ENCODE results near the gene PTPRU.

PTPRU gene

DNA sequence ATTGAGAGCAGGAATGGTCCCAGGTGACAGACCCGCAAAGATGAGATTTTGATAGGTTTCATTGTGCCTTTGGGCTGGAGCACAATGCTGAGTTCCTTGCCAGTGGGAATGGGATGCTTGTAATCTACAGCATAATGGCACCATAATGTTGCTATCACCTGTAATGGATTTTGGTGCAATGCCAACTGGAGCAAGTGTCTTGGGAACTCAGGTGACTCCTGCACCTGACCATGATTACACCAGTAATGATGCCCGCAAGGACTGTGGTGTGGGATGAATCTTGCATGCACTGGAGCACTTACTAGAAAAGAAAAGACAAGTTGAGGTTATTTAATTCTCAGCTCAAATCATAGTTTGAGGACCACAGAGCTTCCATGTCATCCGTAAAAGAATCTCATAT, 96.7 kb downstream of the PTPRU start:
- DNase-seq (ENCODE audit: low read depth): no peak

DNA sequence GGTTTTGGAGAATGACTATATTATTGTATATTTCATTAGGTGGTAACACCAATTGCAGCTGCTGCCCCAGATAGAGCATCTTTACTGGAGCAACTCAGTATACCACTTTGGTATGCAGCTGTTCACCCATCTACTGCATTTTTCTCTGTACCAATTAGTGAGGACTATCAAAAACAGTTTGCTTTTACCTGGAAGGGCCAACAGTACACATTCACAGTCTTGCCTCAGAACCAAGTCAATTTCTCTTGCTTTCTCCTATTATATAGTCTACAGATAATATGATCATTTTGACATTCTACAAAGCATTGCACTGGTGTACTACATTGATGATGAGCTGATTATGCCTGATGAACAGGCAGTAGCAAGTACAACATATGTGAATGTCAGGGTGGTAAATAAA, 99.3 kb downstream of the PTPRU start:
- no peak for DNase-seq (ENCODE audit: low read depth)

DNA sequence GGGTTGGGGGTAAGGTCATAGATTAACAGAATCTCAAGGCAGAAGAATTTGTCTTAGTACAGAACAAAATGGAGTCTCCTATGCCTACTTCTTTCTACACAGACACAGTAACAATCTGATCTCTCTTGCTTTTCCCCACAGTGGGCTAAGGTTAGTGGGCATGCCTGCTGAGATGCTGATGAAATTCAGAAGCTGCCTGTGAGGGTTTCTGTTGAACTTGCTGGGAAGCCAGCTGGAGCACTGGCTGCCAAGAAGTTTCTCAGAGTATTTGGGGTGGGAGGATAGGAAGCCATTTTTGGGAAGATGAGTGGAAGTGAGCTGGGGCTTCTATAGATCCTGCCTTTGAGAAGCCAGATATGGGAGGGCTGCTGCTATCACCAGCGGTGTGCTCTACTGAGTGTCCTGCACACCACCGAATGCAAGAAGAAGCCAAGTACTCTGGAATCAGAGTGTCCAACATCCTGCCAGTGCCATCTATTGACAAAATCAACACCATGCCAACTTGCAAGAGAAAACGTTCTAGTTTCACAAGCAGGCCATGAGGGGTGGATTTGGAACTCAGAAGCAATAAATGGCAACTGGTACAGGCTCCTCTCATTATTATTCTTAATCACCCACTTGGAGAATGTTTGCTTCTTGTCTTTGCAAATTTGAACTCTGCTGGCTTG, 102.7 kb downstream of the PTPRU start:
- no peak for DNase-seq (ENCODE audit: low read depth)

DNA sequence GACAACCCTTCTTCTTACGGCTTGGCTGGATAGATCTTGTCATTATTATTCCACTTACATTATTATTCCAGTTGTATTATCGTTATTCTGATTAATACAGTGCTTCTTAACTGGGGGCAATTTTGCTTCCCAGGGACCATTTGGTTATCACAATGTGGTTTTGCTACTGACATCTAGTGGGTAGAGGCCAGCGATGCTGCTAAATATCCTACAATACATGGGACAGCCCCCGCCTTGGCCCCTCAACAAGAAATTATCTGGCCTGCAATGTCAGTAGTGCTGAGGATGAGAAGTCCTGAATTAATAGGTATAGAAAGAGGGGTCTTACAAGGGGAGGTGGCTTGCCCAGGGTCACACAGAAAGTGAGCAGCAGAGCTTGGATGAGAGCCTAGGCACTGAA, 105.6 kb downstream of the PTPRU start:
- no peak for DNase-seq (ENCODE audit: low read depth)

DNA sequence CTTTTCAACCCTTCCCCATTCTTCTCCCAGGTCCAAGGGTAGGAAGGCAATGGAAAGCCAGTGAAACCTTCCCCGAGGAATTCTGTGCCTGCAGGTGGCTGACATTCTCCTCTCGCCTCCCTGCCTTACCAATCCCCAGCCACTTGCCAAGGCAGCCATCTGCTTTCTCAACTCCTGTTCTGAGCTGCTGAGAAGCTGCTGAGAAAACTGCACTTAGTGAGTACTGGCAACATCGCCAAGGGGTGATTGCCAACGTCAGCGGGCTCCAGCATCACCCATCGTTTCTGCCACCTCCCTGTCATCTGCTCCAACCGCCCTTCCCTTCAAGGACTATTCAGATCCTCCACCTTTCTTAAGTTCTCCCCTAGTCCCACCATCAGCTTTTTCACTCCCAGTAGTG, 106.0 kb downstream of the PTPRU start:
- DNase-seq (ENCODE audit: low read depth): no peak

DNA sequence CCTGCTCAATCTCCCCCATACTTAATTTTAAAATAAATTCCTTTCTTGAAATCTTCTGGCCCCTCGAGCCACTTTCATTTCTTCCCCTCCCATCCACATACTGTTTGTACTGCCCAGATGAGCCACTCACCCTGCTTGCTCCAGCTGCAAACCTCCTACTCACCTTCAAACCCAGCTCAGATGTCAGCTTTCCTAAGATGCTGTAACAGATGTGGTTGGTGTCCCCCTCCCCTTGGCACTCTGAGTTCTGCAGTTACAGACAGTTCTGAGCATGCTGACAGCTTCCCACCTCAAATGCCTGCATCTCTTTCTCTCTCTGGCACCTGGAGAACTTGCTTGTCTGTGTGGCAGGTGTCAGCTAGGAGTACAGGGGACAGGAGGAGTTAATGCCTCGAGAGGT, 106.7 kb downstream of the PTPRU start:
- DNase-seq (ENCODE audit: low read depth): no peak

DNA sequence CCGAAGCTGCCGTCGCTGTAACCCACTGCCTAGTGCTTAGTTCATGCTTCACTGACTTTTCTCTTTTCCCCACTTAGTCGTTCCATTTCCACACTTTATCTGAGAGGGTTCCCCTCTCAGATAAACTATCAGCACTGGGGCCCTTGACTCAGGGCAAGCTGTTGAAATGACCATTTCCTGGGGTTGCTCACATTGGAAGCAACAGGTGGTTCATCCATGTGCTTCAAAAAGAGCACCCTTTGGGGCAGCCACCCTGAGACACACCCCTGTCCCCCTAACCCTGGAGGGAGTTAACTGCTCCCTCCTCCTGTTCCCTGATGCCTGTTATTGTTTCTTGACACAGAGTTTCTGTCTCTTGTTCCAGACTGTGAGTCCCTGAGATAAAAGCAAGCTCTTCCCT, 107.2 kb downstream of the PTPRU start:
- DNase-seq (ENCODE audit: low read depth): no peak

DNA sequence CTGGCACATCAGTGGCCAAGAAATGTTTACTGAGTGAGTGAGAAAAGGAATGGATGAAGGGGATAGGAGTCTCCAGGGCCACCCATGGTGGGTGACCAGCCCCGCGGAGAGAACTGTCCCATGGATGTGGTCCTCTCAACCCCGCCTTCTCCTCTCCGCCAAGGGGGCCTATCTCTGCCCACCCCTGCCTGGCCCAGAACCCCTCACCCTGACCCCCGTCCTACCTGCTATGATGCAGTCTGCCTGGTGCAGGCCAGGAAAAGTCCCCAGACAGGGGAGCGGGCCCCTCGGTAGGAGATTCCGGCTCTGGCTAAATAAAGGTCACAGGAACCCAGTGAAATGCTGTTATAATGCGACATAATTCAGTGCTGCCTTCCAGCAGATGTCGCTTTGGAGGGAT, 107.6 kb downstream of the PTPRU start:
- DNase-seq (ENCODE audit: low read depth): no peak

DNA sequence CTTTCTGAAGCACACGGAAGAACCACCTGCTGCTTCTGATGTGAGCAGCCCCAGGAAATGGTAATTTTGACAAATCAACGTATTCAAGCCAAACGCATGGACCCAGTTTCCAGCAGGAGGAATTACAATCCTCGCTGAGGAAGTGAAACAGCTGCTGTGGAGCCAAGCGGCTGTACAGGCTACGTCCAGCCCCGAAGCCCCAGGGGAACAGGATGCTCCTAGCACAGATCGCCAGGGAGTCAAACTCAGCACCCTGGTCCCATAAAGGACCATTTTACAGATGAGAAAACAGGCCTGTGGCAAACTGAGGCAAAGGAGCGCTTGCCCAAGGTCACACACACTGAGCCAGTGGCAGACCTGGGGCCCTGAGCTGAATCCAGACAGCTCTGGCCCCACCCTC, 108.0 kb downstream of the PTPRU start:
- no peak for DNase-seq (ENCODE audit: low read depth)

DNA sequence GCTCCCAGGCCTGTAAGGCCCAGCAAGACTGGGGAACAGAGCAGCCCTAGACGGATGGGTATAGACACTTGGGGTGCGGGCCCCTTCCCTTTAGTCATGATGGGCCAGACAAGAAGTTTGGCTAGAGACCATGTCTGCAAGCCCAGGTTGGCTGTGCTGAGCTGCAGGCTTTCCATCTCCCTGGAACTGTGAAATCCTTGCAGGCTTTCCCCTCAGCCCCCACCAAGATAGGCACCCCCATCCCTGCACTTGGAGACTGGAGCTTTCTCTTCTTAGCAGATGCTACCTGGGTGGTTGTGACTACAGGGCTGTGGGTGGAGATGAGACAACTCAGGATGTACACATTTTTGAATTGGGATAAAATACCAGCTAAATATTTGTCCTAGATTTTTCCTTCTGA, 110.3 kb downstream of the PTPRU start:
- no peak for DNase-seq (ENCODE audit: low read depth)

DNA sequence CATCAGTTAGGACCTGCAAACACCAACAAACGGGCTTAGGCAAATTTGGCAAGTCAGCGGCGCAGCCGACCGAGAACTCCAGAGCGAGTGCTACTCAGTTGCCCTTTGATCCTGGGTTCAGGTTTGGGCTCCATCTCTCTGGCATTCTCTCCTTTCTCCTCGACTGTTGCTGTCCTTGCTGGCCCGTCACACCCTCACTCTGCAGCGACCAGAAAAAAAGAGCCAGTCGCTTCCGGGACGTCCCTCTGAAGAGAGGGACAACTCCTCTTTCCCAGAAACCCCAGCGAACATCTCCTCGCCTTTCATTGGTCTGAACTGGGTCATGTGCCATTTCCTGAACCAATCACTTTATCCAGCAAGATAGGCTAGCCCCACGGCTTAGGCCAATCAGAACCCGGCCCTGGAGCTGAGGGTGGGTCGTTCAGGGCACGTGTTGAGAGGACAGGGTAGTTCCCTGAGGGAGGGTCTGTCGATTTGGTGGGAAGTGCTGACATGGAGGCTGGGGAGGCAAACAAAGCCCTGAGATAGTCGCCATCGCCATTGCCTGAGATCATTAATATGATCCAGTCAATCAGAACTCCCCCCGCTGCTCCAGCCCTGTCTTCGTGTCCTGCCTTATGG, 113.7 kb downstream of the PTPRU start:
- no peak for DNase-seq (ENCODE audit: low read depth)

DNA sequence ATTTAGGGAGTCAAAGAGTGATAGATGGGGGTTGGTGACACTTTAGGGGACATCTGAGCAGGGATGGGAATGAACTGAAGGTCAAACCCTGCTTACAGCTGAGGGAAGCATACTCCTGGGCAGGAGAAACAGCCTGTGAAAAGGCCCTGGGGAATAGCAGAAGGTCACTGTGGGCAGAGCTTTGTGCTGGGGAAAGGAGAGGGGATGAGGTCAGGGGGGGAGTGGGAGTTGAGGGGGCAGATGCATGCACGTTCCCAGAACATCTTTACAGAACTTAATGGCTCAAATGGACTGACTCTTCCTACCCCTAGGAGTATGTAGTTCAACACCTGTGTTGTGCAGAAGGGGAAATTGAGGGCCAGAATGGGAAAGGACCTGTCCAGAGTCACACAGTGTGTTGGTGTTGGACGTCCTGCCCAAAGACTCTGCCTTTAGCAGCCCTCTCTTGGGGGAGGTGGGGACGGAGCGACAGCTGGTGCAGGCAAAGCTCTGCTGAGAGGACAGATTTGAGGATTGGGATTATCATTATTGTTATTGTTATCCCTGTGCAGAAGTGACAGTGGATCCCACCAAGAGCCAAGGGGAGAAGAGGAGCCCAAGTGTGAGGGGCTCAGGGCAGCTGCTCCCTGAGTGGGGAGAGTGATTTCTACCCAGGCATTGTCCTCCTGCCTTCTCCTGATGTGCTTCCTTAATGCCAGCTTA, 116.5 kb downstream of the PTPRU start:
- no peak for DNase-seq (ENCODE audit: low read depth)

DNA sequence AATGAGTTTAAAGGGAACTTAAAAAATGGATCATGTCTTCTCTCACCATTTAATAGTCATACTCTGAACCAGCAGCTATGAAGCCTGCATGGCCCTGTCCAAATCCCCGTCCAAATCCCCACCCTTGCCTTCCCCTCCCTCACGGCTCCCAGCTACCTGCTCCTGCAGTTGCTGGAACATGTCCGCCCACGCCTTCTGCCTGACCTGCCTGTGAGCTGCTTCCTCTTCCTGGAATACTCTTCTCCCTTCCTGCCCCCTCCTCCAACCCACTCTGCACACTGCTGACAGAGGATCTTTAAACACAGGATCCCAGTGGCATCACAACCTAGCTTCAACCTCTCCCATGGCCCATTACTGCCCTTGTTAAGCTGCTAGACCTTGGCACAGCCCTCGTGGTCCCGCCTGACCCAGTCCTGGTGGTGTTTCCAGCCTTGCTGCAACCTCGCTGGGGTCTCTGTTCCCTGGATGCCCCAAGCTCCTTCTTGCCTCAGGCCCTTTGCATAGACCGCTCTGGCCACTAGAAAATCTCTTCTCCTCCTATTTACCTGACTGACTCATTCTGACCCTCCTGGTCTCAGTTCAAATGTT, 118.3 kb downstream of the PTPRU start:
- DNase-seq (ENCODE audit: low read depth): no peak

DNA sequence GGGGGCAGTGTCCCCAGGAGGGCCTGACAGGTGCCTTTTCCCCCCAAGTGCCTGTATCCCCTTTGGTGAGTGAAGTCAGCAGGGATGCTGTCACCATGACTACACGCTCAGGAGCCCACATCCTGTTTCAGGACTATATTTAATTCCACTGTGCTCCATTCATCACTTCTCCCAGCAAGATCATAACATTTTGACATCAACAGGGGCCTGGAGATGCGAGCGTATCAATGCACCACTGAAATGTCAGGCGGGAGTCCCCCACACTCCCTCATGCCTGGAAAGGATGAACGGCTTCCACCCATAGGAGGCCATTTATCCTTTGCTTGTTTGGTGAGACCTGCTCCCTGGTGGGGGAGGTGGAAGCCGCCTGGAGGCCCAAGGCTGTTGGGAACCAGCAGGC, 119.1 kb downstream of the PTPRU start:
- no peak for DNase-seq (ENCODE audit: low read depth)

DNA sequence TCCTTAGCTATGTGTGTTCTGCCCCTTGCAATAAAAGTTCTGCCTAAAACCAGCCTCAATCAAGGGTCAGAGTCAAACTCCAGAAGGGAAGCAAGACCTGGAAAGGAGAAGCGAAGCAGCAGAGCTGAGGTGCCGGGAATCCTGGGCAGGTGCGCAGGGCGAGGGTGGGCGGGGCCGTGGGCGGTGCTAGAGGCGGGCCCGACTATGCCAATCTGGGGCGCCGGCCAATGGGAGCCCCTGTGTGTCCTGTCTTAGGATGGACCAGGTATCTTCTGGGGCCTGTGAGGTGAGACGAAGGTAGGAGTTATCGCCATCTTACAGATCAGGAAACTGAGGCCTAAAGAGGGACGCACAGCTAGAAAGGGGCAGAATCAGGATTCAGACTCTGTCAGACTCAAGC, 120.3 kb downstream of the PTPRU start:
- DNase-seq (ENCODE audit: low read depth): no peak

DNA sequence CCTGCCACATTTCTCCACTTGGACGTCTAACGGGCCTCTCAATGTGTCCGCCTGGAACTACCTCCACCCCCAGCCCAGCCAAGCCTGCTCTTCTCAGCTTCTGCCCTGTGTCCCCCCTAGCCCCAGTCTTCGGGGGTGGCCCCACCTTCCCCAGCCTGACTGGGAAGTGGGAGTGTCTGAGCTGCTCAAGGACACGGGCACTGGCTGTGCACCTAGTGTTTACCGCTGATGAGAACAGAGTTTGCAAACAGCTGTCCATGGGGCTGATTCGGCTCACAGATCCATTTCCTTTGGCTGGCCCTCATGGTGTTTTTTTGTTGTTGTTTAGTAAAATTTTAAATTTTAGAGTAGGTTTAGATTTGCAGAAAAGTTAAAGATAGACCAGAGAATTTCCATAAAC, 121.1 kb downstream of the PTPRU start:
- no peak for DNase-seq (ENCODE audit: low read depth)

DNA sequence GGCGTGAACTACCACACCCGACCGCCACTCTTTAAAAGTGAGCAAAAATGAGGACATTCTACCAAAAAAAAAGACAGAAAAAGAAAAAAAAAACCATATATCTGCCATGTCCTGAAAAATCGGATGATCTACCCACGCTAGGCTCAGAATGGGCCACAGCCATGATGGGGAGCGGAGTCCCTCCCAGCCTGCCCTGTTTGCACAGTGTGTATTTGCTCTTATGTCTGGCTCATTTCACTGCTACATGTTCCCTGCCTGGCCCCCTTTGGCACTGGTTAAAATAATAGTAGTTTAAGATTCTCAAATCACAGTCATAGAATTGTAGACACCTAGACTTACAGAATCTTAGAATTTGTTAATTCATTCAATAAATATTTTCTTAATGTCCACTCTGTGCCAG, 121.9 kb downstream of the PTPRU start:
- DNase-seq (ENCODE audit: low read depth): no peak

DNA sequence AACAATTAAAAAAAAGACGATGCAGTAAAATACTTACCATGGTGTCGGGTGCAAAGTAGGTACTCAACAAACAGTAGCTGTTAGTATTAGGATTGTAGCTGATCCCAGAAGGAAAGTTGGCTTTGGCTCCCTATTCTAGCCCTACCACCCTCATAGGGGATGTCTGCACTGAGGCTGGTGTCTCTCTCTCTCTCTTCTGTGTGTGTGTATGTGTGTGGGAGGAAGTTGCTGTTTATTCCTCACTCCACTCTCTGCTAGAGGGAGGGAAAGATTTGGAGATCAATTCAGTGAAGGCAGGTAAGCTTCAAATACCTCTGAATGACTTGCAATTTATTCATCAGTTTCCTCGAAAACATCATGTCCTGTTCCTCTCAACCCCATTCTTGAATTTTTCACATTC, 124.4 kb downstream of the PTPRU start:
- DNase-seq (ENCODE audit: low read depth): no peak

DNA sequence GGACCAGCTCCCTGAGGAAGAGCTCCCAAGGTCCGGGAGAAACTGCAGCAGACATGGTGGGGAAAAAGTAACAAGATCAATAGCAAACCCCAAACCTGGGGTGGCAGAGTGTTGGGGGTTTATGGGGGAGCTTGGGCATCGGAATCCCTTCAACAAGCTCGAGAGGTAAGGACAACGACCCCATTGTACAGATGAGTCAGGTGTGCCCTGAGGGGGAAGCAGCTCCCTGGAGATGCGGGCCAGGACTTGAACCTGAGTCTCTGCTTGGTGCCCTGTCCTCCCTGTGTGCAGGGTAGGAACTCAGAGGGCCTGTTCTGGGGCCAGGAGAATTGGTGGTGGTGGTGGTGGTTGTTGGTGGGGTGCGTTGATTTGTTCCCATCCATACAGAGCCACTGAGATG, 125.4 kb downstream of the PTPRU start:
- DNase-seq (ENCODE audit: low read depth): no peak

DNA sequence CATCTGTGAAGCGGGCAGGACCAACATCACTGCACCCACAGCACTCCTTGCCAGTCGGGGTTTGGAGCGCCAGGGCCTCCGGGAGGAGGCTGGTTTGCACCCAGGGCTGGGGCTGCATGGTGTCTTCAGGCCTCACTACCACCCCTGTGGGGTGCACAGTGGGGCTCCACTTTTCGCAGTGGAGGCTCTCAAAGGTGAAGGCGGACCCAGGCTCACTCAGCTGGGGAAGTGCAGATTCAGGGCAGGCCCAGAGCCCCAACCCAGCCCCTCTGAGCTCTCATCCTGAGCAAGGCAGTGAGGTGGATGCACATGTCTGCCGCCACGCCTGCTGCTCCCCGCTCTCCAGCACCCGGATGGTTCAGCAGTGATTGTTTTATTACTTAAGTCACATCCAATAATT, 125.8 kb downstream of the PTPRU start:
- no peak for DNase-seq (ENCODE audit: low read depth)

DNA sequence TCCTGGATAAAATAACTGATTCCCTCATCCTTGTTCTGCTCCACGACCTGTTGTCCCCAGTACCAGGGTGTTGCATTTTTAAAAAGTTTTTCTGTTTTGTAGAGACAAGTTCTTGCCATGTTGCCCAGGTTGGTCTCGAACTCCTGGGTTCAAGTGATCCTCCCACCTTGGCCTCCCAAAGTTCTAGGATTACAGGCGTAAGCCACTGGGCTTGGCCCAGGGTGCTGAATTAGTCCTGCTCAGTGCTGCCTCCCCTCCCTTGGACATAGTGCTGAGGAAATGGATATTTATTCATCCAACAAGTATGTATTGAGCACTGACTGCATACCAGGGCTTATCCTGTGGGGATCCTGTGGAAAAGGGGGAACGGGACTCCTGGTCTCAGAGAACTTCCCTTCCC, 126.4 kb downstream of the PTPRU start:
- DNase-seq (ENCODE audit: low read depth): no peak

DNA sequence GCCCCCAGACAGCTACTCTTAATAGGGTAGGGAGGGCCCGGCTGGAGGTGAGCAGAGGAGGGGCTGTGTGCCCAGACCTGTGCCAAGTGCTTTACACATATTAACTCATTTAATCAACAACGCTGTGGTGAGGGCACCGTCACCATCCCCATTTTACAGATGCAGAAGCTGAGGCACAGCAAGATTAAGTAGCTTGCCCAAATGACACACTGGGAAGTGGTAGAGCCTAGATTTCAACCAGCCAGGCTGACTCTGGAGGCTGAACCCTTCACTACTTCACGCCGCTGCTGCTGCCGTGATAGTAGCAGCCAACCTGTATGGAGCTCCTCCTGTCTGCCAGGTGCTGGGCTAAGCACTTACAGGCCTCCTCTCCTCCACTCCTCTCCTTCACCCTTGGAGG, 127.2 kb downstream of the PTPRU start:
- DNase-seq (ENCODE audit: low read depth): no peak

DNA sequence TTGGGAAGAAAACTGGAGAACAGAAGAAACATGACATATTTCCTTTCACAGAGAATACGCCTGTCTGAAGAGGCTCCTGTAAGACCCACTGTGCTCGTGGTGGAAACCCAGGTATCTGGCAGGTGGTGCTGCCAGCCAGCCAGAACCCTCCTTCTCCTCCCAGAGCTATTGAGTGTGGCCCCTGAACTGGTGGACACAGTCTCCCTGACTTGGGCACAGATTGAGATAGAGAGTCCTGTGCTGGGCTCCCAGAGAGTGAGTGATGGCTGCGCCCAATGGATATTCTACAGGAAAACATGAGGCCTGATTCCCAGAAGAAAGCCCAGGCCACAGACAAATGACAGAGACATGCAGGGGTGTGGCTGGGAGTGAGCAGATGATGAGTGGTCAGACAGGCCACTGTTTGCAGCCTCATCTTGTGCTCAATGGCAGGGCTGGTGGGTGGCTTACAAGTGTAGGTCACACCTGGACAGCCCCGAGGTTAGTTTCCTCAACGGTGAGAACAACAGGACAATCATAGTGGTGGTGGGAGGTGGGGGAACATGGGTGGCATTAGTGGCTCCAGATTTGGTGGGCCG, 127.9 kb downstream of the PTPRU start:
- DNase-seq (ENCODE audit: low read depth): no peak

Data from stimulated activated CD8-positive, alpha-beta memory T cell treated with anti-CD3 and anti-CD28 coated beads, Interleukin-7, amount 100 ng/mL, for 24 hours (primary cell).